ENCODE measurements around the gene ARMC6.

DNA sequence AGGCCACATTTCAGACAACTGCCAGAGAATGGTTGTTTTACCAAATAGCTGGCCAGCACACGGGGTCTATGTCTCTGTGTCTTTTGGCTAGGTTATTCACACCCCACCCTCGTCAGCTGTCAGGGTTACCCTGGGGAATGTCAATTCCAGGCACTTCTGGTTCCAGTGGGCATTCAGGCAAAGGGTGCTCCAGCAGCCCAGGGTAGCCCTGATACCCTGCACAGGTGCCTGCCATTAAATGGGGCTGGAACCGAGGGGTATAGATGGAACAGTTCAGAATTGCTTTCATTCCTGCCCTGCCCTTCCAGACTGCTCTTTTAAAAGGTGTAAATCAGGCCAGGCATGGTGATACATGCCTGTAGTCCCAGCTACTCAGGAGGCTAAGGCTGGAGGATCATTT, 49.2 kb upstream of the ARMC6 start:
- TF ChIP-seq EGR1 (IDR thresholded peaks at IDR 0.05) (no peak), RAD21 (IDR thresholded peaks at IDR 0.05; ENCODE audit: low read depth) (no peak), TCF12 (IDR thresholded peaks at IDR 0.05; ENCODE audit: low read depth) (no peak), FOXM1 (IDR thresholded peaks at IDR 0.05; ENCODE audit: borderline replicate concordance, low read depth) (no peak), TEAD4 (IDR thresholded peaks at IDR 0.05) (no peak), EP300 (IDR thresholded peaks at IDR 0.05; ENCODE audit: borderline replicate concordance) (no peak)
- TF ChIP-seq, protein P1, sequence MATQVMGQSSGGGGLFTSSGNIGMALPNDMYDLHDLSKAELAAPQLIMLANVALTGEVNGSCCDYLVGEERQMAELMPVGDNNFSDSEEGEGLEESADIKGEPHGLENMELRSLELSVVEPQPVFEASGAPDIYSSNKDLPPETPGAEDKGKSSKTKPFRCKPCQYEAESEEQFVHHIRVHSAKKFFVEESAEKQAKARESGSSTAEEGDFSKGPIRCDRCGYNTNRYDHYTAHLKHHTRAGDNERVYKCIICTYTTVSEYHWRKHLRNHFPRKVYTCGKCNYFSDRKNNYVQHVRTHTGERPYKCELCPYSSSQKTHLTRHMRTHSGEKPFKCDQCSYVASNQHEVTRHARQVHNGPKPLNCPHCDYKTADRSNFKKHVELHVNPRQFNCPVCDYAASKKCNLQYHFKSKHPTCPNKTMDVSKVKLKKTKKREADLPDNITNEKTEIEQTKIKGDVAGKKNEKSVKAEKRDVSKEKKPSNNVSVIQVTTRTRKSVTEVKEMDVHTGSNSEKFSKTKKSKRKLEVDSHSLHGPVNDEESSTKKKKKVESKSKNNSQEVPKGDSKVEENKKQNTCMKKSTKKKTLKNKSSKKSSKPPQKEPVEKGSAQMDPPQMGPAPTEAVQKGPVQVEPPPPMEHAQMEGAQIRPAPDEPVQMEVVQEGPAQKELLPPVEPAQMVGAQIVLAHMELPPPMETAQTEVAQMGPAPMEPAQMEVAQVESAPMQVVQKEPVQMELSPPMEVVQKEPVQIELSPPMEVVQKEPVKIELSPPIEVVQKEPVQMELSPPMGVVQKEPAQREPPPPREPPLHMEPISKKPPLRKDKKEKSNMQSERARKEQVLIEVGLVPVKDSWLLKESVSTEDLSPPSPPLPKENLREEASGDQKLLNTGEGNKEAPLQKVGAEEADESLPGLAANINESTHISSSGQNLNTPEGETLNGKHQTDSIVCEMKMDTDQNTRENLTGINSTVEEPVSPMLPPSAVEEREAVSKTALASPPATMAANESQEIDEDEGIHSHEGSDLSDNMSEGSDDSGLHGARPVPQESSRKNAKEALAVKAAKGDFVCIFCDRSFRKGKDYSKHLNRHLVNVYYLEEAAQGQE (IDR thresholded peaks at IDR 0.05; ENCODE audit: low read depth): no peak
- TF ChIP-seq, protein P2, sequence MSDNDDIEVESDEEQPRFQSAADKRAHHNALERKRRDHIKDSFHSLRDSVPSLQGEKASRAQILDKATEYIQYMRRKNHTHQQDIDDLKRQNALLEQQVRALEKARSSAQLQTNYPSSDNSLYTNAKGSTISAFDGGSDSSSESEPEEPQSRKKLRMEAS (IDR thresholded peaks at IDR 0.05): no peak
